Esophagus muscularis mucosa (tissue), 4 donors: Measurements from ENCODE around the gene ADPGK.

ENCODE experiments used
- EP300 ChIP-seq: sonication (generic); formaldehyde crosslinking; IDR thresholded peaks from one replicate; pipeline ENCODE4 v1.6.1; 2017; ENCODE audit warnings: antibody characterized with exemption
- POLR2A ChIP-seq: fragments of 450-650 bp; IDR thresholded peaks from one replicate; pipeline ENCODE4 v1.6.1; 2017; ENCODE audit warnings: antibody characterized with exemption, moderate library complexity, mild to moderate bottlenecking, low read depth
- POLR2AphosphoS5 ChIP-seq, 2 donors: sonication (generic); formaldehyde crosslinking; IDR thresholded peaks; one replicate each; pipeline ENCODE4 v1.6.1; 2017; ENCODE audit warnings: antibody characterized with exemption in 2 of 2
- TF ChIP-seq, protein P1 (sequence below), 3 experiments: fragments of 200-600 bp in 2 of 3; fragments of 450-650 bp in 1 of 3; sonication (generic) in 2 of 3; IDR thresholded peaks; one replicate each; pipeline ENCODE4 v1.5.1; 2017 to 2019; ENCODE audit warnings: antibody characterized with exemption in 3 of 3, mild to moderate bottlenecking in 2 of 3, moderate library complexity in 1 of 3

DNA sequence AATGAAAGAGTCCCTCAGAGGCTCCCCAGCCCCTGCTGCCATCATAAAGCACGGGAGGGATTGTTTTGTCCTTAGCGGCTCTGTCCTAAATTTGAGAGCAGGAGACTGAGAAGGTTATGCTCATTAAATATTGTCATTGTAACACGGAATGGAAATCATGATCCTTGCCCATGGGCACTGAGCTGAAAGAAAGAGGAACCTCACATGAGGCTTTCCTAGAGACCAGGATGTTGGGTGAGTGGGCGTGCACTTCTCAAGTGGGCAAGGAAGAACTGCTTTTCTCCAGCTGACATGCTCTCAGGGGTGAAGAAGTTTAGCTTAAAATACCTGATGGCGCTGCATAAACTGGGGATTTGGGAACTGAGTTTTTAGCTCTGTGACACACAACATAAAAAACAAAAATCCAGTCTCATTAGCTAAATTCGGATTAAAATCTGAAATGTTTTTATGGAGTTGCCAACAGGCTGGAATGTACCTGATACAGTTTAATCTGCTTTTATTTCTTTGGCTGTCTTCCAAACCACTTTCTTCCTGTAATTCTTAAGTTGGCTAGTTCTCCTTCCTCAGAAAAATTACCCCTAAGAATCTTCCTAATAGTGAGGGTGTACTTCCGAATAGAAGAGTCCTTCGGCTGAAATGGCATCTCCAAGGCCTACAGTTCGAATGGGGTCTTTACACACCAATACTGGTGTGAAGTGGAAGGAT lies 31.7 kb downstream of the ADPGK start:
- TF ChIP-seq POLR2A (no peak), POLR2AphosphoS5 (IDR thresholded peaks at IDR 0.05) (no peak), EP300 (no peak)
- TF ChIP-seq, protein P1, sequence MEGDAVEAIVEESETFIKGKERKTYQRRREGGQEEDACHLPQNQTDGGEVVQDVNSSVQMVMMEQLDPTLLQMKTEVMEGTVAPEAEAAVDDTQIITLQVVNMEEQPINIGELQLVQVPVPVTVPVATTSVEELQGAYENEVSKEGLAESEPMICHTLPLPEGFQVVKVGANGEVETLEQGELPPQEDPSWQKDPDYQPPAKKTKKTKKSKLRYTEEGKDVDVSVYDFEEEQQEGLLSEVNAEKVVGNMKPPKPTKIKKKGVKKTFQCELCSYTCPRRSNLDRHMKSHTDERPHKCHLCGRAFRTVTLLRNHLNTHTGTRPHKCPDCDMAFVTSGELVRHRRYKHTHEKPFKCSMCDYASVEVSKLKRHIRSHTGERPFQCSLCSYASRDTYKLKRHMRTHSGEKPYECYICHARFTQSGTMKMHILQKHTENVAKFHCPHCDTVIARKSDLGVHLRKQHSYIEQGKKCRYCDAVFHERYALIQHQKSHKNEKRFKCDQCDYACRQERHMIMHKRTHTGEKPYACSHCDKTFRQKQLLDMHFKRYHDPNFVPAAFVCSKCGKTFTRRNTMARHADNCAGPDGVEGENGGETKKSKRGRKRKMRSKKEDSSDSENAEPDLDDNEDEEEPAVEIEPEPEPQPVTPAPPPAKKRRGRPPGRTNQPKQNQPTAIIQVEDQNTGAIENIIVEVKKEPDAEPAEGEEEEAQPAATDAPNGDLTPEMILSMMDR (IDR thresholded peaks at IDR 0.05), result no peak
